Natural killer cell (primary cell): ENCODE measurements around the gene ACSS3. TPM values are rescaled to one million over a fixed set of nuclear protein-coding genes. Genes with fewer than 3 reads are reported as not detected.

ENCODE experiments used
- ATAC-seq, 3 donors: fragments of 150-1000 bp in 2 of 3; fragments of 200-7000 bp in 1 of 3; cut with Tn5 transposase; 1 replicate in 1 of 3; 2 replicates in 2 of 3; pipeline ENCODE4 v1.10.0; 2021; ENCODE audit warnings: mild to moderate bottlenecking in 2 of 3, moderate library complexity in 2 of 3
- DNase-seq, 2 donors: peaks; one replicate each; pipeline versions ENCODE4 v3.0.0 to v3.0.0-alpha.2; 2013 to 2021; ENCODE audit warnings: mixed read lengths in 1 of 2
- H3K27ac ChIP-seq: one replicate; pipeline ENCODE4 v1.5.1; 2013; ENCODE audit warnings: mild to moderate bottlenecking, low read length
- H3K27me3 ChIP-seq: one replicate; pipeline ENCODE4 v1.6.1; 2013; ENCODE audit warnings: low read length; ENCODE audit not compliant: control insufficient read depth, insufficient read depth
- H3K36me3 ChIP-seq: one replicate; pipeline ENCODE4 v1.6.1; 2013; ENCODE audit warnings: low read length; ENCODE audit not compliant: control insufficient read depth, insufficient read depth
- H3K4me1 ChIP-seq: one replicate; pipeline ENCODE4 v1.6.1; 2013; ENCODE audit warnings: low read length; ENCODE audit not compliant: control insufficient read depth, insufficient read depth
- H3K4me3 ChIP-seq: one replicate; pipeline ENCODE4 v1.5.1; 2013; ENCODE audit warnings: low read length
- H3K9me3 ChIP-seq: one replicate; pipeline ENCODE4 v1.6.1; 2013; ENCODE audit warnings: low read length; ENCODE audit not compliant: control insufficient read depth, insufficient read depth
- H3K27ac Mint-ChIP-seq, 2 donors: one replicate each; pipeline ENCODE4 v1.8.0; 2022; ENCODE audit warnings: mild to moderate bottlenecking in 2 of 2, mixed read lengths in 2 of 2, moderate library complexity in 1 of 2
- H3K27me3 Mint-ChIP-seq, 2 donors: one replicate each; pipeline ENCODE4 v1.8.0; 2022; ENCODE audit warnings: low read depth in 2 of 2, mixed read lengths in 2 of 2
- H3K36me3 Mint-ChIP-seq: one replicate; pipeline ENCODE4 v1.8.0; 2022; ENCODE audit warnings: mixed read lengths
- H3K4me1 Mint-ChIP-seq, 2 donors: one replicate each; pipeline ENCODE4 v1.8.0; 2022; ENCODE audit warnings: mixed read lengths in 2 of 2
- H3K4me3 Mint-ChIP-seq: one replicate; pipeline ENCODE4 v1.8.0; 2022; ENCODE audit warnings: mild to moderate bottlenecking, moderate library complexity, mixed read lengths
- H3K9me3 Mint-ChIP-seq, 2 donors: one replicate each; pipeline ENCODE4 v1.8.0; 2022; ENCODE audit warnings: mixed read lengths in 2 of 2
- WGBS: methylation state at CpG from one replicate; pipeline ENCODE4 v1.1.7; 2013; ENCODE audit warnings: missing lambda C conversion rate; ENCODE audit not compliant: insufficient coverage; 5-methylcytosine and 5-hydroxymethylcytosine counted together
- intact Hi-C: fragments of 100-400 bp; cut with micrococcal nuclease; formaldehyde crosslinking; loops from one replicate; pipeline ENCODE4 v1.14.2; 2022
- total RNA-seq, 4 donors: library from RNA; stranded (reverse); fragments of 120-200 nt in 1 of 4; gene quantifications; one replicate each; pipeline versions ENCODE4 v1.2.3 to v1.2.4, GENCODE V29; 2013 to 2022
- TF ChIP-seq, protein P1 (sequence below): fragments of 200-600 bp; IDR thresholded peaks from one replicate; pipeline ENCODE4 v1.8.0; 2022; ENCODE audit warnings: antibody characterized with exemption

Gene ACSS3
- total RNA-seq, 3 donors from 2014 or later (not counting 1 experiment from before 2014, with no cell fraction given), result 2.9 TPM; not detected in 2

DNA sequence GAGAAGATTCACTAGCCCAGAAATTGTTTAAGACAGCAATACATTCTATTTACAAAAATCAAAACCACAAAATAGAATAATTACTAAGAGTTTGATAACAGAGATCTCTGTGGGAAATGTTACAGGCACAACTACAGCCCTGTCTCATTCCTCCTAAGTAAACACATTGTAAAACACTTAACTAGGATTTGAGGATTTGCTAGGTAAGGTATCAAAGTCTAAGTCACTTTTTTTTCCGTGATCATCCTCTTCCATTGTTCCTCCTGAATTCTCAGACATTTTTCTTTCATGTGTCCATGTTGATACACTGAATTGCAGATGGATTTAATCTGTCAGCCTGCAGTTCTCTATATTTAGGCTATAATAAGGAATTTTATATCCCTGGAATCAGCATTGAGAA, 127.5 kb downstream of the ACSS3 start:
- Mint-ChIP-seq H3K4me3 (no peak overlapping the region), H3K27me3 (no peaks in the 10 kb centered on the region), H3K27ac (no peak overlapping the region), H3K4me1 (no peaks in the 10 kb centered on the region), H3K9me3 (peaks cover 5 to 10% of the 10 kb centered on the region in 2 donors), H3K36me3 (no peaks in the 10 kb centered on the region)
- intact Hi-C loops, result no loop called here
- TF ChIP-seq, protein P1, sequence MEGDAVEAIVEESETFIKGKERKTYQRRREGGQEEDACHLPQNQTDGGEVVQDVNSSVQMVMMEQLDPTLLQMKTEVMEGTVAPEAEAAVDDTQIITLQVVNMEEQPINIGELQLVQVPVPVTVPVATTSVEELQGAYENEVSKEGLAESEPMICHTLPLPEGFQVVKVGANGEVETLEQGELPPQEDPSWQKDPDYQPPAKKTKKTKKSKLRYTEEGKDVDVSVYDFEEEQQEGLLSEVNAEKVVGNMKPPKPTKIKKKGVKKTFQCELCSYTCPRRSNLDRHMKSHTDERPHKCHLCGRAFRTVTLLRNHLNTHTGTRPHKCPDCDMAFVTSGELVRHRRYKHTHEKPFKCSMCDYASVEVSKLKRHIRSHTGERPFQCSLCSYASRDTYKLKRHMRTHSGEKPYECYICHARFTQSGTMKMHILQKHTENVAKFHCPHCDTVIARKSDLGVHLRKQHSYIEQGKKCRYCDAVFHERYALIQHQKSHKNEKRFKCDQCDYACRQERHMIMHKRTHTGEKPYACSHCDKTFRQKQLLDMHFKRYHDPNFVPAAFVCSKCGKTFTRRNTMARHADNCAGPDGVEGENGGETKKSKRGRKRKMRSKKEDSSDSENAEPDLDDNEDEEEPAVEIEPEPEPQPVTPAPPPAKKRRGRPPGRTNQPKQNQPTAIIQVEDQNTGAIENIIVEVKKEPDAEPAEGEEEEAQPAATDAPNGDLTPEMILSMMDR, result no peak
- Histone ChIP-seq H3K9me3 (peaks cover 2% of the 10 kb centered on the region), H3K27ac (no peak overlapping the region), H3K27me3 (no peaks in the 10 kb centered on the region), H3K36me3 (no peaks in the 10 kb centered on the region), H3K4me1 (no peaks in the 10 kb centered on the region), H3K4me3 (no peak overlapping the region)
- DNase-seq (no peak), ATAC-seq (no peak)
- WGBS, result no CpG with 5 or more reads among the region's 1 CpG

DNA sequence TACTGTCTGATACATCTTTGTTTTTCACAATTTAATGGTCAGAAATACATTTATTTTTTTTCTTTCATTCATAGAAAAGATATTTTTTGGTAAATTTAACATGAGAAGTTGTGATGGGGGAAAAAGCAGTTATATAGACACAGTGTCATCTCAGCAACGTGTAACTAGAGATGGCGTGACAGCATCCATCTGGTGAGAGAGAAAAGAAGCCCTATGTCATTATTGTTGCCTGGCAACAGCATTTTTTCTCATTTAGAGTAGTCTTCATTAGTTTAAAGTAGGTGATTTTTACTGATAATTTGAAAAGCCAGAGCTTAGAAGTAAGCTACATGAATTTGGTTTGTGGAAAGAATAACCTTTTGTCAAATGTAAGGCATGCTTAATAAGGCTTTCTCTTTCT, 128.6 kb downstream of the ACSS3 start:
- 80% methylated on average over 2 of the region's 2 CpGs for WGBS
- H3K9me3 ChIP-seq, result peaks cover 2% of the 10 kb centered on the region
- no peak overlapping the region for H3K27ac ChIP-seq
- Mint-ChIP-seq H3K36me3 (no peaks in the 10 kb centered on the region), H3K9me3 (peaks cover 5 to 10% of the 10 kb centered on the region in 2 donors), H3K4me1 (no peaks in the 10 kb centered on the region), H3K27ac (no peak overlapping the region), H3K27me3 (no peaks in the 10 kb centered on the region), H3K4me3 (no peak overlapping the region)
- H3K36me3 ChIP-seq, result no peaks in the 10 kb centered on the region
- TF ChIP-seq, protein P1, result no peak
- no peaks in the 10 kb centered on the region for H3K27me3 ChIP-seq
- H3K4me3 ChIP-seq, result no peak overlapping the region
- intact Hi-C loops, result no loop called here
- ATAC-seq (no peak), DNase-seq (no peak)
- no peaks in the 10 kb centered on the region for H3K4me1 ChIP-seq

DNA sequence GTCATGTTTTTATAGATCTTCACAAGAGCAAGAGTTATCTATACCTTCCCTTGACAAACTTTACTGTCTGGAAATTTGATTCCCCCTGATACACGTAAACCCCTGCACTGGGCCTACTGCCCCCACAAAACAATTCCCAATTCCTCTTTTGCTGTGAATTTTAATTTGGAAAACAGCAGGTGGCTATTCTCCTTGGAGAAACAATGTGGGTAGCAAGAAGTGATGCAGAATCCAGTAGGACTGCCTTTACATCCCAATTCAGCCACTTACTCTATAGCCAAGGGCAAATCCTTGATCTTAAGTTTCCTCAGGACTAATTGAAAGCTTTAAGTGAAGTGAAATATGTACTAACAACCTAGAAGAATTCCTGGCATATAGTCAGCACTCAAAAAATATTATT, 129.3 kb downstream of the ACSS3 start:
- DNase-seq (no peak), ATAC-seq (no peak)
- no peaks in the 10 kb centered on the region for H3K4me1 Mint-ChIP-seq
- Histone ChIP-seq H3K27ac (no peak overlapping the region), H3K4me3 (no peak overlapping the region), H3K9me3 (no peaks in the 10 kb centered on the region), H3K36me3 (no peaks in the 10 kb centered on the region), H3K4me1 (no peaks in the 10 kb centered on the region), H3K27me3 (no peaks in the 10 kb centered on the region)
- intact Hi-C loops, result no loop called here
- no peaks in the 10 kb centered on the region for H3K36me3 Mint-ChIP-seq
- H3K4me3 Mint-ChIP-seq, result no peak overlapping the region
- 92% methylated on average over 1 of the region's 1 CpG for WGBS
- TF ChIP-seq, protein P1, result no peak
- H3K27me3 Mint-ChIP-seq, result no peaks in the 10 kb centered on the region
- peaks cover 9 to 14% of the 10 kb centered on the region in 2 donors for H3K9me3 Mint-ChIP-seq
- no peak overlapping the region for H3K27ac Mint-ChIP-seq

DNA sequence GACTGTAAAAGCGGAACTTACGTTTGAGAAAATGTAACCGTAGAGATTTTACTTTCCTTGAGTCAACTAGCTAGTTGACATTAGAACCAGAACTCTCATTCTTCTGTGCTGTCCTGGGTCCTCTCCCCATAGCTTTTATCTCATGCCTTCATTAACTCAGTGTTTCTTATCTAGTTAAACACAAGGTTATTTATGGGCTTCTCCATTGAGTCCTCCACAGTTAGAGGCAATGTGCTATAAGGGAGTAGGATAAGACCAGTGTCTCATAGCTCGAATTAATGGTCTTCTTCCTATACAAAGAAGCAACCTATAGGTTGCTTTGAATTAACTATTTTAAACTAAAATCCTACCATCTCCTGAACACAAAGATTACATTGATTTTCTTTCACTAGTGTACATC, 129.8 kb downstream of the ACSS3 start:
- H3K4me3 ChIP-seq, result no peak overlapping the region
- H3K4me1 ChIP-seq, result no peaks in the 10 kb centered on the region
- Mint-ChIP-seq H3K27me3 (no peaks in the 10 kb centered on the region), H3K4me3 (no peak overlapping the region), H3K9me3 (peaks cover 9 to 14% of the 10 kb centered on the region in 2 donors), H3K36me3 (no peaks in the 10 kb centered on the region), H3K27ac (no peak overlapping the region), H3K4me1 (no peaks in the 10 kb centered on the region)
- H3K9me3 ChIP-seq, result no peaks in the 10 kb centered on the region
- H3K36me3 ChIP-seq, result no peaks in the 10 kb centered on the region
- ATAC-seq (no peak), DNase-seq (no peak)
- 94% methylated on average over 3 of the region's 4 CpGs for WGBS
- intact Hi-C loops, result no loop called here
- TF ChIP-seq, protein P1, result no peak
- no peak overlapping the region for H3K27ac ChIP-seq
- H3K27me3 ChIP-seq, result no peaks in the 10 kb centered on the region
